ENCODE data around the gene PRF1. TPM values are rescaled to one million over a fixed set of nuclear protein-coding genes. Genes with fewer than 3 reads are reported as not detected.

The PRF1 gene
- total and polyA plus RNA-seq, 2 donors (not counting 1 experiment from before 2014, with no cell fraction given), result not detected

DNA sequence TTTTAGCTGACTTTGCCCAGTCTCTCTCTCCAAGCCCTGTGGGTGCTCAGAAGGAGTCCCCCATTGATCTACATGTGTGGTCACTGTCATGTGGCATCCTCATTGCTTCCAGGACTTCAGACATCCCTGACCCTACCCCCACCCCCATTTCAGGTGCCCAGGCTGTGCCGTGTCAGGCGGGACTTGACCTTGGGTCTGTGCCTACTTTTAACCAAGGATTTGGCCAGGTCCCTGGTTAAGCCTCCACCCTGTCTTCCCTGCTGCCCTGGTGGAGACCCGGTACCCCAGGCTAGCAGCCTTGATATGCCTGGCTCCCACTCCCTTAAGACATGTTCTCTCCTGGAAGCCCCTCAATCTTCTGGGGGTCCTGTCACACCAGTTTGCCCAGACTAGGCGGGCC, 31.3 kb downstream of the PRF1 start:
- Histone ChIP-seq H4K20me1 (ENCODE audit: control insufficient read depth, extremely low read depth, insufficient read depth, low read length) (no peaks in the 10 kb centered on the region), H2AFZ (ENCODE audit: low read length) (no peak overlapping the region), H3K79me2 (ENCODE audit: control insufficient read depth, insufficient read depth, low read length) (no peaks in the 10 kb centered on the region), H3K9me3 (ENCODE audit: control insufficient read depth, insufficient read depth, low read depth, low read length) (no peaks in the 10 kb centered on the region), H3K27ac (ENCODE audit: insufficient read depth, low read length) (no peak overlapping the region), H3K27me3 (ENCODE audit: control insufficient read depth, insufficient read depth, low read length) (no peaks in the 10 kb centered on the region), H3K36me3 (ENCODE audit: control insufficient read depth, insufficient read depth, low read length) (no peaks in the 10 kb centered on the region), H3K4me3 (replicated peaks in 1 of 4; ENCODE audit: control extremely low read depth in 1 of 4, insufficient read depth in 1 of 4, low read depth in 3 of 4, low read length in 4 of 4) (no peak overlapping the region), H3K4me2 (ENCODE audit: extremely low read depth, insufficient read depth, low read length) (no peak overlapping the region), H3K4me1 (ENCODE audit: control insufficient read depth, extremely low read depth, insufficient read depth, low read length) (no peaks in the 10 kb centered on the region), H3K9ac (ENCODE audit: insufficient read depth, low read length) (no peak overlapping the region)
- no peak for DNase-seq (ENCODE audit: low read depth in 2 of 2)
- TF ChIP-seq, protein P1, sequence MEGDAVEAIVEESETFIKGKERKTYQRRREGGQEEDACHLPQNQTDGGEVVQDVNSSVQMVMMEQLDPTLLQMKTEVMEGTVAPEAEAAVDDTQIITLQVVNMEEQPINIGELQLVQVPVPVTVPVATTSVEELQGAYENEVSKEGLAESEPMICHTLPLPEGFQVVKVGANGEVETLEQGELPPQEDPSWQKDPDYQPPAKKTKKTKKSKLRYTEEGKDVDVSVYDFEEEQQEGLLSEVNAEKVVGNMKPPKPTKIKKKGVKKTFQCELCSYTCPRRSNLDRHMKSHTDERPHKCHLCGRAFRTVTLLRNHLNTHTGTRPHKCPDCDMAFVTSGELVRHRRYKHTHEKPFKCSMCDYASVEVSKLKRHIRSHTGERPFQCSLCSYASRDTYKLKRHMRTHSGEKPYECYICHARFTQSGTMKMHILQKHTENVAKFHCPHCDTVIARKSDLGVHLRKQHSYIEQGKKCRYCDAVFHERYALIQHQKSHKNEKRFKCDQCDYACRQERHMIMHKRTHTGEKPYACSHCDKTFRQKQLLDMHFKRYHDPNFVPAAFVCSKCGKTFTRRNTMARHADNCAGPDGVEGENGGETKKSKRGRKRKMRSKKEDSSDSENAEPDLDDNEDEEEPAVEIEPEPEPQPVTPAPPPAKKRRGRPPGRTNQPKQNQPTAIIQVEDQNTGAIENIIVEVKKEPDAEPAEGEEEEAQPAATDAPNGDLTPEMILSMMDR (conservative IDR thresholded peaks at IDR 0.05 in 1 of 2, IDR thresholded peaks at IDR 0.05 in 1 of 2; ENCODE audit: low read depth in 1 of 2, low read length in 2 of 2), result no peak
- TF ChIP-seq EZH2 (IDR thresholded peaks at IDR 0.05; ENCODE audit: low read length, missing control alignments), result no peak

GRCh38 chr10:70568781-70569495, 33.6 kb downstream of the PRF1 start:
- no peak for DNase-seq (ENCODE audit: low read depth in 2 of 2)
- Histone ChIP-seq H3K9me3 (ENCODE audit: control insufficient read depth, insufficient read depth, low read depth, low read length) (no peaks in the 10 kb centered on the region), H2AFZ (ENCODE audit: low read length) (no peak overlapping the region), H3K4me1 (ENCODE audit: control insufficient read depth, extremely low read depth, insufficient read depth, low read length) (no peaks in the 10 kb centered on the region), H3K27me3 (ENCODE audit: control insufficient read depth, insufficient read depth, low read length) (no peaks in the 10 kb centered on the region), H4K20me1 (ENCODE audit: control insufficient read depth, extremely low read depth, insufficient read depth, low read length) (no peaks in the 10 kb centered on the region), H3K36me3 (ENCODE audit: control insufficient read depth, insufficient read depth, low read length) (no peaks in the 10 kb centered on the region), H3K9ac (ENCODE audit: insufficient read depth, low read length) (no peak overlapping the region), H3K4me2 (ENCODE audit: extremely low read depth, insufficient read depth, low read length) (no peak overlapping the region), H3K4me3 (replicated peaks in 1 of 4; ENCODE audit: control extremely low read depth in 1 of 4, insufficient read depth in 1 of 4, low read depth in 3 of 4, low read length in 4 of 4) (no peak overlapping the region), H3K79me2 (ENCODE audit: control insufficient read depth, insufficient read depth, low read length) (no peaks in the 10 kb centered on the region), H3K27ac (ENCODE audit: insufficient read depth, low read length) (no peak overlapping the region)
- TF ChIP-seq EZH2 (IDR thresholded peaks at IDR 0.05; ENCODE audit: low read length, missing control alignments), result no peak
- TF ChIP-seq, protein P1 (conservative IDR thresholded peaks at IDR 0.05 in 1 of 2, IDR thresholded peaks at IDR 0.05 in 1 of 2; ENCODE audit: low read depth in 1 of 2, low read length in 2 of 2), result no peak

GRCh38 chr10:70568113-70568512, 34.4 kb downstream of the PRF1 start:
- H3K4me3 ChIP-seq (replicated peaks in 1 of 4; ENCODE audit: control extremely low read depth in 1 of 4, insufficient read depth in 1 of 4, low read depth in 3 of 4, low read length in 4 of 4), result no peak overlapping the region
- no peaks in the 10 kb centered on the region for H3K36me3 ChIP-seq (ENCODE audit: control insufficient read depth, insufficient read depth, low read length)
- H2AFZ ChIP-seq (ENCODE audit: low read length), result no peak overlapping the region
- no peaks in the 10 kb centered on the region for H4K20me1 ChIP-seq (ENCODE audit: control insufficient read depth, extremely low read depth, insufficient read depth, low read length)
- no peaks in the 10 kb centered on the region for H3K27me3 ChIP-seq (ENCODE audit: control insufficient read depth, insufficient read depth, low read length)
- H3K9me3 ChIP-seq (ENCODE audit: control insufficient read depth, insufficient read depth, low read depth, low read length), result no peaks in the 10 kb centered on the region
- no peak for TF ChIP-seq EZH2 (IDR thresholded peaks at IDR 0.05; ENCODE audit: low read length, missing control alignments)
- TF ChIP-seq, protein P1 (conservative IDR thresholded peaks at IDR 0.05 in 1 of 2, IDR thresholded peaks at IDR 0.05 in 1 of 2; ENCODE audit: low read depth in 1 of 2, low read length in 2 of 2), result no peak
- H3K9ac ChIP-seq (ENCODE audit: insufficient read depth, low read length), result no peak overlapping the region
- DNase-seq (ENCODE audit: low read depth in 2 of 2), result no peak
- H3K79me2 ChIP-seq (ENCODE audit: control insufficient read depth, insufficient read depth, low read length), result no peaks in the 10 kb centered on the region
- no peak overlapping the region for H3K4me2 ChIP-seq (ENCODE audit: extremely low read depth, insufficient read depth, low read length)
- no peaks in the 10 kb centered on the region for H3K4me1 ChIP-seq (ENCODE audit: control insufficient read depth, extremely low read depth, insufficient read depth, low read length)
- no peak overlapping the region for H3K27ac ChIP-seq (ENCODE audit: insufficient read depth, low read length)
